Measurements from ENCODE around the gene IRF9.

IRF9 gene

DNA sequence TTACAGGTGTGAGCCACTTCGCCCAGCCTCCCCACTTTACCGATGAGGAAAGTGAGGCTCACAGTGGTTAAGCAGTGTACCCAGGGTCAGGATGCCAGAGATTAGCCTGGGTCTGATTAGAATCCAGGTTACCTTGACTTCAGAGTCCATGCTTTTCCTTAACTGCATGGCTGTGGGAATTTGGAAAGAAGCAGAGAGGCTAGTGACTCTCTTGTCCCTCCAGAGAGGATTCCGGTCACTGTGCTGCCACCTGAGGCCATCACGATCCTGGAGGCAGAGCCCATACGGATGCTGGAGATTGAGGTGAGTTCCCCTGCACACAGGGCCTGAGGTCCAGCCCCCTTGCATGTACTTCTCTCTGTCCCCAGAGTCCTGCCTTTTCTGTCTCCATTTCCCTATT lies 15.5 kb downstream of the IRF9 start:
- no peak for DNase-seq

DNA sequence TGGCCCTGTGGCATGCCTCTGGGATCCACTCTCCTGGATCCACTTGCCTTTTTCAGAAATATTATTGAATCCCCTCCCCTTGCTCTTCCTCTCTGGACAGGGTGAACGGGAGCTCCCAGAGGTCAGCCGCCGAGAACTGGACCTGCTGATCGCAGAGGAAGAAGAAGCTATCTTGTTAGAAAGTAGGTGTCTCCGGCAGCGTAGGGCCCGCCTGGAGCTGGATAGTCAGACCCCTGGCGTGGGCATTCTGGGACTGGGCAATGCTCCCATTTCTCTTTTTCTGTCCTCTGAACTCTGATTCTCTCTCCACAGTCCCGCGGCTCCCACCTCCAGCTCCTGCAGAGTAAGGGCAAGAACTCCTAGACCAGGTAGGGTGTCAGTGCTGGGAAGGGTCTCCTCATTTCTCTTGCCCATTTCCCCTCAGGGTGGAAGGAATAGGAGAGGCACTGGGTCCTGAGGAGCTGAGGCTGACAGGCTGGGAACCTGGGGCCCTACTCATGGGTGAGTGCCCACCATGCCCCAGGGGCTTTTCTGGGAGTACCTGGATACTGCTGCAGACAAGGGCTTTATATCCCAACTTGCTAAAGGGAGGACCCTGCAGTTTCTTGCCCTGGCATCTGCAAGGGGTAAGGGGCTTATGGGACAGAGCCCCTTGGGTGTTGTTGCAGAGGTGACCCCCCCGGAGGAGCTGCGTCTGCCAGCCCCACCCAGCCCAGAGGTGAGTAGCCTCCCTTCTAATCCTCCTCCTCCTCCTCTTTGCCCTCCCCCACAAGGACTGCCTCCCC lies 16.2 kb downstream of the IRF9 start:
- DNase-seq: no peak

DNA sequence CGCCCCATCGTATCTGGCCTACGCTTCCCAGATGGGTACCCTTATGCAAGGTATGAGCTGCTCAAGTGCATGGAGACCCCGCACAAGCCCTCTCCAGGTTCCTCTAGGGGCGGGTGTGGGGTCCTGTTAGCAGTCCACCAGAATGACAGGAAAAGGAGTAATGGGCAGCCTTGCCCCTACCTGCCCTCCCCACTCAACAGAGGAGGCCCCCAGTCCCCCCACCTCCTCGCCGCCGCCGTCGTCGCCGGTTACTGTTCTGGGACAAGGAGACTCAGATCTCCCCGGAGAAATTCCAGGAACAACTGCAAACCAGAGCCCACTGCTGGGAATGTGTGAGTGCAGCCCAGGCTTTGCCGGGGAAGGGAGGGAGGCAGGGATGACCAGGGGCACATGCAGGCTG lies 16.8 kb downstream of the IRF9 start:
- DNase-seq: no peak

DNA sequence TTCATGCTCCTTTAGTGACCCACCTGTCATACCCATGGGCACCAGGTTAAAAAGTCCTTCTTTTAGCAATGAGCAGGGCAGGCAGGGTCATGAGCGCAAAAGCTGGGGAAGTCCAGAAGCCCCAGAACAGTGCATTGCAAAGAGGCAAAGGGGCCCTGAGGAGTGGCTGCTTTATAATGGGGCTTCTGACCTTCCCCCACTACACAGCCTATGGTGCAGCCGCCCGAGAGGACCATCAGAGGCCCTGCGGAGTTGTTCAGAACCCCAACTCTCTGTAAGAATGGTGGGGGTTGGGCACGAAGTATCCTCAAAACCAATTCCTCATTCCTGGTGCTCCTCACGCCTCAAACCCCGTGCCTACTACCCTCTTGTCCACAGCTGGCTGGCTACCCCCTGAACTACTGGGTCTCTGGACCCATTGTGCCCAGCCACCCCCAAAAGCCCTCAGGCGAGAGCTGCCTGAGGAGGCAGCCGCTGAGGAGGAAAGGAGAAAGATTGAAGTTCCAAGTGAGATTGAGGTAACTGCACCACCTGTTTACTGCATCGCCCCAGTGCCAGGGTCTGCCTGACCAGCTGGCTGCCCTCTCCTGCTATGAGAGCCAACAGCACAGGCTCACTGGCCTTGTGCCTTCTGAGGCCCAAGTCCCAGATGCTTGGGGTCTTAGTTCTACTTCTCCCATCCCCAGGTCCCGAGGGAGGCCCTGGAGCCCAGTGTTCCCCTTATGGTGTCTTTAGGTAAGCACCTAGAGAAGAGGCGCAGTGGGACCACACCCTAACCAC lies 17.5 kb downstream of the IRF9 start:
- no peak for DNase-seq

DNA sequence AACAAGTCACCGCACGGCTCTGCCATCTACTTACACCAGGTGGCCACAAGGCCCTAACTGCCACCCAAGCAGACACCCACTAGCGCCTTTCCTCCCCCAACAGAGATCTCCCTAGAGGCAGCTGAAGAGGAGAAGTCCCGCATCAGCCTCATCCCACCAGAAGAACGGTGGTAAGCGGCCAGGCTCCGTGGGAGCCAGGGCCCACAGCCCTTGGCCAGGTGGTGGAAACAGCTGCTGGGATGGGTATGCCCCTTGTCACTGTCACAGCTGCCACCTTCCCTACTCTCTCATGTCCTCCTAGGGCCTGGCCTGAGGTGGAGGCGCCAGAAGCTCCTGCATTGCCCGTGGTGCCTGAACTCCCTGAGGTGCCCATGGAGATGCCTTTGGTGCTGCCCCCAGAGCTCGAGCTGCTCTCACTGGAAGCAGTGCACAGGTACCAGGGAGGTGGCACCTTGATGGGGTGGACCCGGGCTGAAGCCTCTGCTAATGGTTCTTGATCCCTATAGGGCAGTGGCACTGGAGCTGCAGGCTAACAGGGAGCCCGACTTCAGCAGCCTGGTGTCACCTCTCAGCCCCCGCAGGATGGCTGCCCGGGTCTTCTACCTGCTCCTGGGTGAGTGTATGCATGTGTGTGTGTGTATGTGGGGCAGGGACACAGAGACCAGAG lies 18.4 kb downstream of the IRF9 start:
- no peak for DNase-seq

DNA sequence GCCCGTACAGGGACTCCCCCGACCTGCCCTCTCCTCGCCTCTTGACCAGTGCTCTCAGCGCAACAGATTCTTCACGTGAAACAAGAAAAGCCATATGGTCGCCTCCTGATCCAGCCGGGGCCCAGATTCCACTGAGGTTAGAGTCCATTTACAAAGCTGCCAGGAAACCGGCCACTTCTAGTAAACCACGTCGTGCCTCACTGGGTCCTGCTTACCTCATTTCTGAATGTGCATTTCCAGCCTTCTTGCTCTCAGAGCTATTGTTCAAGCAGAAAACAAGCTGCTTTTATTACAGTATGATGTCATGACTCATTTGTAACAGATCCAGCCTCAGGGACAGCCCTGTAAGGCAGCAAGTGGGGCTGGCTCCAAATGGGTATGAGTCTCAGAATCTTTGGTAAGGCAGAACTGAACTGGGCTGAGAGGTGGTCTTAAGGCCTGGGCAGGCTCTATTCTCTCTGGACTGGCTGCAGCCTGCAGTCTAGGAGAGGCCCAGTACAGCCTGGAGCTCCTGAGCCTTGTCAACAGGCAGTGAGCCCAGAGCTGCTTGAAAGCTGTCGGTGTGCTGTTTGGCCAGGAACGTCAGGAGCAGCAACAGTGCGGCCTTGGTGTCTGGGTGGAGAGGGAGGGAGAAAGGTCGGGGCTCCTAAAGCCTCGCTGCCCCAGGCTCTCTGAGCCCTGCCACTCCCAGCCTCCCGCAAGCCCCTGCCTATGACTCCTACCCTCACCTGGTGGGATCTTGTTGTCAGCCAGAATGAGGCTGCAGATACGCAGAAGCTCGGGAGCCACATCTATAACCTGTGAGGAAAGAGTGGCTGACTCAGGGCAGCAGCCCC lies 19.1 kb downstream of the IRF9 start:
- peak in 17 of 51 donors; percentile 3 to 68 (median 24) for DNase-seq

DNA sequence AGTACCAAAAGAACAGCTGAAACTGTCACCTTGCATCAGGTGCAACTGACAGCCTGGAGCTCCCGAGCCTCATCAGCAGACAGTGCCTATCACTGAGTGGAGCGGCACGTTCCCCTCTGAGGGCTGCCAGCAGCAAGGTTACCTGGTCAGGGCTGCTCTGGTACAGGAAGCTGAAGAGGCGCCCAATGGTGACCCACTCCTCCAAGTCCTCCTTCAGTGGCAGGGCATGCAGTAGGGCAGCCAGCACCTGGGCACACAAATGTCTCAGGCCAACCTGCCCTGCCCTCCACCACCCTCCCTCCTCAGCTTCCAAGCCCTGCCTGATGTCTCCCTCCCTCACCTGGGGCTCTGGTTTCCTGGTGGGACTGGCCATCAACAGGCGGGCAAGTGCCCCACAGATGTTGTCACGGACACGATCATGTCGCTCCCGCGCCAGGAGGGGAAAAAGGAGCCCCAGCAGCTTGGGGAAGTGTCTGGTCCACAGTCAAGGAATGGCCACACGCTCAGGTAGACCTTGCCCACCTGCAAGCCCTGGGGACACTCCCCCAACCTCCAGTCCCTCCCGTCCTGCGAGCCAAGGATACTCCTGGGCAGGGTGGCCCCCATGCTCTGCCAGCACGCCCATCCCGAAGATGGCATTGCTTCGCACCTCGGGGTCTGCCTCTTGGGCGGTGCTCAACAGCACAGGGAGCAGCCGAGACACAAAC lies 20.5 kb downstream of the IRF9 start:
- no peak for DNase-seq

DNA sequence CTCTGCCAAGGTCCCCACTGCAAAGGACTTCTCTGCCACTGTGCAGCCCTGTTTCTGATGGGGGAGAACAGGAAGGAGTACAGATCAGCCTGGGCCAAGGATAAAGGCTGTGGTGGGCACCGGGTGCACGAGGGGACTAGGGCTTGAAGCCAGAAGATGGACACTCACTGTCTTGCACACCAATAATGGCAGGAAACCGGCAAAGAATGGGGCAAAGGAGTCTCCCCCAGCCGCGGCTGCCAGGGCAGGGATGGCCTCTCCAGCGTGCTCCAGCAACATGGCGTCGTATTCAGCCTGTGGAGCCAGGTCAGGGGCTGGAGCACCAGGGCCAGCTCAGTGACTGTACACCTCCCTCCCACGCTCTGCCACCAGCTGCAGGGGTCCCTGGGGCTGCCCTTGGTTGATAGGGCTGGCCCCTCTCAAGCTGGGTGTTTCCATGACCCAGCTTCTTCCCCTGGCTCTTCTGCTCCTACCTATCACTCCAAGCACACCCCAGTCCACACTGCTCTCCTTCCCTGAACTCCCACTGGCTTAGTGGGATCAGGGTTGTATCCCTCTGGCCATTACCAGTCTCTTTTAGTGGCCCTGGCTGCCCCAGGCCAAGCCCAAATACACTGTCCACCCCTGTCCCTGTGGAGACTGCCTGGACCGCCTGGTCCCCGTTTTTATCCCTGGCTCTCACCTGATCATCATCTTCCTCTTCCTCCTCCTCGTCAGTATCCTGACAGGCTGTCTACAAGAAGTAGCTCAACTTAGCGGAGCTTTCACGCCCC lies 21.2 kb downstream of the IRF9 start:
- DNase-seq: no peak

DNA sequence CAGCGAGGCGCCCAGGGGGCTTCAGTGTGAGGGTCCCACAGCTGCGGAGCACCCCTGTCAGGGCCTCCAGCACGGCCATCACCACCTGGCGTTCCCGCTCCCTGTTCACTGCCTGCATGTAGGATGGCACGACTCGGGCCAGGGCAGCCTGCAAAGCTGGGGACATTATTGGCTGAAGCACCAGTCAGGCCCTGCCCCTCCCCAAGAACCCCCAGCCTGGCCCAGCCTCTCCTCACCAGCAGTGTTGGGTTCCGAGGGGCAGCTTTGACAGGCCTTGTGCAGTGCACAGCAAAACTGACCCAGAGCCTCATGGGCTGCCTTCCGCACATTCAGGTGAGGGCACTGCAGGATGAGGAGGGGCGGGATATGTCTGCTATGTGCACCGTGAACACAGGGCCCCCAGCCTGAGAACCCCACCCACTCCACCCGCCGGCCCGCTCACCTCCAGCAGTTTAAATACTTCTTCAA lies 22.0 kb downstream of the IRF9 start:
- DNase-seq: no peak

DNA sequence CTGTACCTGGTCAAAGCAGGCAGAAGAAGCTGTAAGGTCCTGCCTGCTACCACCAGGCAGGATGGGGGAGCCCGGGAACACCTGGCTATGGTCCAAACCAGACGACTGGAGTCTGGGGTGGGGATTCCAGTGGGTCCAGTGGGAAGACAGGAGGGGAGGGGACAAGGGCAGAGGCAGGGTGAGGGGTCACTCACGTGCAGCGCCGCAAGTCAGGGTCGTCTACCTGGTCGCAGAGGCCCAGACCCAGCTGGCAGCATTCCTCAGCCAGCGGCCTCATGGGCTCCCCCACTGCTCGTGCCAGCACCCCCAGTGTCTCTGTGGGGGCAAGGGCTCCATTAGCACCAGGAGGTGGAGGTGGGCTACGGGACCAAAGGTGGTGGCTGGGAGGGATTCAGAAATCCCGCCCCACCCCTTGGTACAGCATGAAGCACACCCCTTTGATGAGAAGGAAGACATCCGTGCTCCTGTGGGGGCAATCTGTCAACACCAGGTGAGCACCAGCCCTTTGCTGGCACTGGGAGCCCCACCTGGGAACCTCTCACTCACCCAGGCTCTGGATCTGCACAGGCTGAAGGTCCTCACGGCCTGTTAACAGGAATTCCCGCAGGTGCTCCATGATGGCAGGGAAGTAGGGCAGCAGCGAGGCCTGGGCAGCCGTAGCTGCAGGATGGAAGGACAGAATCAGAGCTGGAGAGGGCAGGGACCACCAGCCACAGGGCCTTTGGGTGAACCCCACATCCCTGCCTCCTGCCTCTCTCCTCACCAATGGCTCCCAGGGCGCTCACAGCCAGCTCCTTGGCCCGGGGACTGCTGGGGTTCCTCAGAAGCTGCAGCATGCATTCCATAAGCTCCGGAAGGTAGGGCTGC lies 23.3 kb downstream of the IRF9 start:
- DNase-seq: no peak

DNA sequence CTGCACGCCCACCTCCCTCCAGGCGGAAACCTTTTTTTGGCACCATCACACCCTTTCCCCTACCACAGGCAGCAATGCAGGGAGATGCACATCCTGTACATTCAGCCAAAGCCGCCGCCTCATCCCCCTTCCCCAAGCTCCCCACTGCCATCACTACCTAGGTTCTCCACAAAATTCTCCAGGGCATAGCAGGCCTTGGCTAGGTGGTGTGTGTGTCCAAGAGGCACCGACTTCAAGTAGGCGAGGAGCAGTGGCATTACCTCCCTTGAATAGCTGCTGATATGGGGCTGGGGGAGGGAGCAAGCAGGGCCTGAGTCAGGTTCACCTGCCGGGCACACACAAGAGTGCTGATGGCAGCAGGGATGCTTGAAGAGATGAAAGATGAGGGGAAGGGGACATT lies 24.0 kb downstream of the IRF9 start:
- no peak for DNase-seq

DNA sequence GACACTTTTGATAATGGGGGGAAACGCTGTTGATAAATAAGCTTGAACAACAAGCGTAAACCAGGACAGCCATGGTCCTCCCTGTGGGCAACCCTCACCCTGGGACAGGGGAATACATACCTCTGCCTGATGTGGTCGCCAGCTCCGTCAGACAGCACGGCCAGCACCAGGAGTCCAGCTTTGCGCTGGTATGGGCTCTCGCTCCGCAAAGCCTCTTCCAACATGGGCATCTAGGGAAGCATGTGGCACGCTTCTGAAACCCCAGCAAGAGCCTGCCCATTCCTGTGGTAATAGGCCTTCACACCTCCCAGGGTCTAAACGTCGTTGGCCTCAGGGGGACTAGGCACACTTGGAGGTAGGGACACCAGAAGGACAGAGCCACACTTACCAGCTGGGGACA lies 24.7 kb downstream of the IRF9 start:
- DNase-seq: no peak

DNA sequence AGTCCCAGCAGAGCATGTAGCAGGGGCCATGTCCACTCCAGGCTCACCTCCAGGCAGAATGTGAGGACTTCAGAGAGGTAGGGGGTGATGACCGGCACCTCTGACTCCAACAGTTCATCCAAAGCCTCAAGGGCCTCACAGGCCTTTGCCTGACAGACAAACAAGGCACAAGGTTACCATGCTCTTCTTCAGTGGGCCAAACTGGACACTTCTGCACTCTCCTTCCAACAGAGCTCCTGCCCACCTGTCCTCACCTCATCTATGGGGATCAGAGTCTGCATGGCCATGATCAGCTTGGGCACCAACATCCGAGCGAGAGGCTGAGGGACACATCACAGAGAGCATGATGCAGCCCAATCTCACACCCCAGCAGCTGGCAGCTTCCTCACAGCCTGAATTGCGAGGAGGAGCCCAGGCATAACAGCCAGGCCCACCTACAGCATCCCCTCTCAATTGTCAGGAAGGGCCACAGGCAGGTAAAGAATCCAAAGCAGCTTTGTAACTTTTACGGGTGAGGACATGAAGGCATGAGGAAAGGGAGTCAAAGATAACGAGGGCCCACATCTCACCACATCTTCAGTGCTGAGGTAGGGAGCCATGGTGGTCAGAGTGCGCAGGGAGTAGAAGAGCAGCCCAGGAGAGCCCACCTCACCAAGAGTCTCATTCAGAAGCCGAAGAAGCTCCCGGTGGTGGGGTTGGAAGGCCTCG lies 25.9 kb downstream of the IRF9 start:
- no peak for DNase-seq

DNA sequence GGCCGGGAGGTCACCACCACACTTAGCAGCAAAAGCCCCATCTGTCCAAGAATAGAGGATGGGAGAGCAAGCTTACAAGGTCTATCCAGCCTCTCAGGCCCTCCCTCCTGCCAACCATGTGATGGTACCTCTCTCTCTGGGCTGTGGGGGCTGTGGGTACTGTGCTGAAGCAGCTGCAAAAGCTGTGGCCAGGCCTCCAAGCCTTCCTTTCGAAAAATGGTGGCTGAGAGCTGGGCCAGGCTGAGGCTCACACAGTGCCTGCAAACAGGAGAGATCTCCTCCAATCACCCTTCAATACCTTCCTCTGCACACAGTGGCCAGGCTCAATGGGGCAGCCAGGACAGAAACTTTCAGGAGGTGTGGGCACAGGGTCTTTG lies 26.5 kb downstream of the IRF9 start:
- DNase-seq: no peak

DNA sequence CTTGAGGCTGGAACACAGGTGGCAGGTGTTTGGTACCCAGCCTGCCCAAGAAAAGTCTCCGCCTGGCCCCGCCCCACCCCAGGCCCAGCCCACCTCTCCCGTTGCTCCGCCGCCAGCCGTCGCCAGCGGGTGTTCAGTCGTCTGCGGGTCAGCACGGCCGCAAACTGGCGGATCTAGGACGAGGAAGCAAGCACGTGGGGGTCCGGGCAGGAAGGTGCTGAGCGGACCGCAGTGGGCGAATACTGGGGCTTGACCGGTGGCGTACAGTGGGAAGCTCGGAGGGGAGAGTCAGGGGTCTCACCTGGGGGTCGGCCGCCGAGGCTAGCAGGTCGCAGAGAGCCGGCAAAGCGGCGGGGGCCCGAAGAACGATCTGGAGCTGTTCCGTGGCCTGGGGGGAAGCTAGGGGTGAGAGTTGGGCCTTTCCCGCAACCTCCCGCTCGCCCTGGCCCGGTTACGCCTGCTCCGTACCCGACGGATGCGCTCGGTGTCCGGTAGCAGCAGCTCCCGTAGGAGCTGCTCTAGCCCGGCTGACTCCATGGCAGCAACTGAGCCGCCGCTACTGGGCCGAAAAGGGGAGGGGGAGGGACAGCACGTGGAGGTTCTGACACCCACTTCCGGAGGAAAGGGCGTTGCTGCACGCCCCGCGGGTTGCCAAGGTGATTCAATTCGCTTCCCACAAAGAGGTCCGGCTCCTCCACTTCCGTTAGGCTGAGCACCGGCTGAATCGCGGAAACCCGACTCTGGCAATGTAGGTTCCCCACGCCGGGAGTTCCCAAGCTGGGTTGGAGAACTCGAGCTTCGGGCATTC lies 27.4 kb downstream of the IRF9 start, which contains the start of gene IPO4:
Gene IPO4 (minus strand): TSS at position 566 of the 808 bp plus-strand sequence. CDS start 29 bp downstream, at position 537.
- DNase-seq: peak; percentile 48 to 97 (median 92)

DNA sequence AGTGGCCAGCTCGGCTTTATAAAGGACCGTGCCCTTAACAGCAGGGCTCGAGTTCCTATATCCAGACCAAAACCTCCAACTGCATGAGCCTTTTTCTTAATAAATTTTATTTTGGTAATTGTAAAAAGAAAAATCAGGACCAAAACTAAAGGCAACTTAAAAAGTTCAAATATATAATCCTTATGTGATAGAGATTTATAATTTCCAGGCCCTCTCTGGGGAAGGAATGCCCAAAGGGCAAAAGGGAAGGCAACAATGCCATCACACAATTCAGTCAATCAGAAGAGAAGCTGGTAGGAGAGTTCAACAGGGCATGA lies 28.0 kb downstream of the IRF9 start:
- DNase-seq: no peak

DNA sequence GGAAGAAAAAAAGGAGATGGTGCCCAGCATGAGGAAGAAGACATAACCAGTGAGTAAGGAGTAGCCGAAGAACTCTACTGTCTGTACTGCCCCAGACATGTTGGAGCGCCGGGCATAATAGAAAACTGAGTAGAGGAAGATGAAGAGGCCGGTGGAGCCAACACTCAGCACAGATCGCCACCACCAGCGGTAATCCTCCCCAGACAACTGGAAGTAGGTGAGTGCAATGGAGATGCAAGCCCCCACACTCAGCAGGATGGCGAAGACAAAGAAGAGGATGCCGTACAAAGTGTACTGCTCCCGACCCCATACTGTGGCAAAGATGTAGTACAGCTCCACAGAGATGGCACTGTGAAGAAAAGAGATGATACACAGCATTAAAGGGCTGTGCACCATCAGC lies 28.4 kb downstream of the IRF9 start:
- DNase-seq: no peak
